ENCODE data around the gene SRRT.

The SRRT gene

GRCh38 chr7:100890653-100891567 is 16.0 kb downstream of the SRRT start:
- H3K27ac ChIP-seq (ENCODE audit: poor library complexity, severe bottlenecking) = peak overlapping the region; percentile 86
- H3K4me1 ChIP-seq (ENCODE audit: insufficient read depth, poor library complexity, severe bottlenecking) = peaks cover 18% of the 10 kb centered on the region
- H3K27me3 ChIP-seq (ENCODE audit: insufficient read depth, poor library complexity, severe bottlenecking) = peaks cover 12% of the 10 kb centered on the region
- peaks cover 29% of the 10 kb centered on the region for H3K36me3 ChIP-seq (ENCODE audit: low read depth)
- no peaks in the 10 kb centered on the region for H3K9me3 ChIP-seq (ENCODE audit: severe bottlenecking)
- TF ChIP-seq CTCF (IDR thresholded peaks at IDR 0.05; ENCODE audit: poor library complexity, severe bottlenecking) = no peak
- ATAC-seq (ENCODE audit: low read depth) = no peak
- DNase-seq (ENCODE audit: low spot score) = no peak
- peak overlapping the region; percentile 43 for H3K4me3 ChIP-seq (ENCODE audit: severe bottlenecking)

GRCh38 chr7:100891568-100892247 is 16.8 kb downstream of the SRRT start:
- H3K4me1 ChIP-seq (ENCODE audit: insufficient read depth, poor library complexity, severe bottlenecking) = peaks cover 18% of the 10 kb centered on the region
- H3K27me3 ChIP-seq (ENCODE audit: insufficient read depth, poor library complexity, severe bottlenecking) = peaks cover 20% of the 10 kb centered on the region
- H3K4me3 ChIP-seq (ENCODE audit: severe bottlenecking) = no peak overlapping the region
- peak overlapping the region; percentile 86 for H3K27ac ChIP-seq (ENCODE audit: poor library complexity, severe bottlenecking)
- ATAC-seq (ENCODE audit: low read depth) (no peak), DNase-seq (ENCODE audit: low spot score) (no peak)
- H3K36me3 ChIP-seq (ENCODE audit: low read depth) = peaks cover 21% of the 10 kb centered on the region
- no peaks in the 10 kb centered on the region for H3K9me3 ChIP-seq (ENCODE audit: severe bottlenecking)
- TF ChIP-seq CTCF (IDR thresholded peaks at IDR 0.05; ENCODE audit: poor library complexity, severe bottlenecking) = no peak

GRCh38 chr7:100892364-100893317 is 17.7 kb downstream of the SRRT start:
- H3K4me3 ChIP-seq (ENCODE audit: severe bottlenecking) = no peak overlapping the region
- no peak for ATAC-seq (ENCODE audit: low read depth)
- H3K4me1 ChIP-seq (ENCODE audit: insufficient read depth, poor library complexity, severe bottlenecking) = peaks cover 18% of the 10 kb centered on the region
- no peak for TF ChIP-seq CTCF (IDR thresholded peaks at IDR 0.05; ENCODE audit: poor library complexity, severe bottlenecking)
- H3K36me3 ChIP-seq (ENCODE audit: low read depth) = peaks cover 11% of the 10 kb centered on the region
- H3K27me3 ChIP-seq (ENCODE audit: insufficient read depth, poor library complexity, severe bottlenecking) = peaks cover 23% of the 10 kb centered on the region
- H3K27ac ChIP-seq (ENCODE audit: poor library complexity, severe bottlenecking) = no peak overlapping the region
- no peaks in the 10 kb centered on the region for H3K9me3 ChIP-seq (ENCODE audit: severe bottlenecking)
- no peak for DNase-seq (ENCODE audit: low spot score)

- DNase-seq (ENCODE audit: low spot score) (no peak), ATAC-seq (ENCODE audit: low read depth) (no peak)
- Histone ChIP-seq H3K4me3 (ENCODE audit: severe bottlenecking) (no peak overlapping the region), H3K27me3 (ENCODE audit: insufficient read depth, poor library complexity, severe bottlenecking) (peaks cover 23% of the 10 kb centered on the region), H3K36me3 (ENCODE audit: low read depth) (peaks cover 4% of the 10 kb centered on the region), H3K4me1 (ENCODE audit: insufficient read depth, poor library complexity, severe bottlenecking) (peaks cover 15% of the 10 kb centered on the region), H3K27ac (ENCODE audit: poor library complexity, severe bottlenecking) (no peak overlapping the region), H3K9me3 (ENCODE audit: severe bottlenecking) (no peaks in the 10 kb centered on the region)
- no peak for TF ChIP-seq CTCF (IDR thresholded peaks at IDR 0.05; ENCODE audit: poor library complexity, severe bottlenecking)
Observed at GRCh38 chr7:100893318-100893895, 18.5 kb downstream of the SRRT start.

Data from RWPE2 (cell line).